Lower leg skin (tissue), 3 donors: ENCODE data around the gene FAM50B.

Experiments used
- CTCF ChIP-seq, 3 donors: fragments of 450-650 bp; IDR thresholded peaks; one replicate each; pipeline ENCODE4 v1.5.1; 2016; ENCODE audit warnings: antibody characterized with exemption in 3 of 3, mild to moderate bottlenecking in 3 of 3, moderate library complexity in 2 of 3
- POLR2A ChIP-seq, 2 donors: fragments of 450-650 bp; IDR thresholded peaks; one replicate each; pipeline ENCODE4 v1.6.1; 2016 to 2017; ENCODE audit warnings: antibody characterized with exemption in 2 of 2, mild to moderate bottlenecking in 1 of 2, moderate library complexity in 1 of 2

GRCh38 chr6:3881711-3882421 is 32.7 kb downstream of the FAM50B start:
- TF ChIP-seq POLR2A (IDR thresholded peaks at IDR 0.05) (no peak), CTCF (IDR thresholded peaks at IDR 0.05) (no peak)
